K562 (cell line): ENCODE results near the gene NRCAM. TPM values are rescaled to one million over a fixed set of nuclear protein-coding genes. Genes with fewer than 3 reads are reported as not detected.

Experiments used
- CBFA2T3 ChIP-seq: fragments of 450-650 bp; IDR thresholded peaks from 2 replicates; pipeline ENCODE4 v1.6.1; 2017
- ETV1 ChIP-seq: fragments of 450-650 bp; conservative IDR thresholded peaks from 2 replicates; pipeline ENCODE4 v1.6.1; 2016; ENCODE audit warnings: missing genetic modification characterization, control low read depth, low read depth, missing compliant biosample characterization
- NFXL1 ChIP-seq: fragments of 450-650 bp; formaldehyde crosslinking; IDR thresholded peaks from 2 replicates; pipeline ENCODE4 v1.4.0; 2021; ENCODE audit warnings: mild to moderate bottlenecking
- TFAP4 ChIP-seq: sonication (generic); formaldehyde crosslinking; IDR thresholded peaks from 2 replicates; pipeline ENCODE4 v1.8.0; 2022; ENCODE audit warnings: missing genetic modification reagents, mild to moderate bottlenecking, moderate library complexity, borderline replicate concordance
- ZBTB40 ChIP-seq, 2 experiments: fragments of 450-650 bp in 1 of 2; sonication (generic) in 1 of 2; formaldehyde crosslinking in 1 of 2; IDR thresholded peaks; 2 replicates each; pipeline versions ENCODE4 v1.7.1 to v1.9.0; 2016 to 2022; ENCODE audit warnings: inconsistent platforms in 1 of 2, mild to moderate bottlenecking in 1 of 2, missing genetic modification reagents in 1 of 2
- ZNF217 ChIP-seq: sonication (generic); formaldehyde crosslinking; IDR thresholded peaks from 2 replicates; pipeline ENCODE4 v1.8.0; 2022; ENCODE audit warnings: mild to moderate bottlenecking, missing genetic modification reagents
- ZNF592 ChIP-seq: fragments of 450-650 bp; IDR thresholded peaks from 2 replicates; pipeline ENCODE4 v1.6.1; 2017; ENCODE audit warnings: antibody characterized with exemption, mild to moderate bottlenecking
- ZNF609 ChIP-seq: sonication (generic); formaldehyde crosslinking; IDR thresholded peaks from 2 replicates; pipeline ENCODE4 v1.8.1; 2023; ENCODE audit warnings: missing genetic modification reagents, mild to moderate bottlenecking, borderline replicate concordance
- polyA plus RNA-seq, 8 experiments: library from polyadenylated mRNA; depleted of rRNA in 4 of 8; stranded (reverse) in 5 of 8; unstranded in 3 of 8; fragments of >200 nt; fragmentation: Nextera tagmentation in 2 of 8; fragmentation: Illumina TruSeq in 1 of 8; extraction: Ambion mirVana in 2 of 8; extraction: Trizol in 1 of 8; gene quantifications; 2 replicates each; pipeline versions ENCODE4 v1.2.1 to v1.2.3, GENCODE V29; 2011 to 2014; ENCODE audit warnings: inconsistent platforms in 1 of 8, missing spikeins in 1 of 8
- total RNA-seq, 7 experiments: library from RNA; depleted of rRNA in 6 of 7; stranded (reverse); fragments of >200 nt in 6 of 7; fragmentation: Illumina TruSeq in 2 of 7; extraction: Trizol in 2 of 7; gene quantifications; 2 replicates each; pipeline versions ENCODE4 v1.2.1 to v1.2.3, GENCODE V29; 2011 to 2021; ENCODE audit warnings: low replicate concordance in 1 of 7

NRCAM gene
- total and polyA plus RNA-seq, 9 of the 15 experiments (the other 6 are each of a cell fraction or from before 2014, with no cell fraction given), result 0.03 to 0.54 (median 0.12) TPM; not detected in 1

GRCh38 chr7:108479118-108479517, 22.9 kb upstream of the NRCAM start (continued):
- TF ChIP-seq ZNF609 (CRISPR knock-in tag), result no peak
- TF ChIP-seq ZBTB40 (IDR thresholded peaks at IDR 0.05), result no peak
- no peak for TF ChIP-seq ZBTB40 (CRISPR knock-in tag; IDR thresholded peaks at IDR 0.05)
- TF ChIP-seq CBFA2T3, result no peak
- TF ChIP-seq ZNF592, result no peak
- no peak for TF ChIP-seq NFXL1 (CRISPR knock-in tag)
- no peak for TF ChIP-seq ZNF217 (CRISPR knock-in tag)
- TF ChIP-seq TFAP4 (CRISPR knock-in tag), result no peak
- TF ChIP-seq ETV1, result no peak
